Fibroblast of pulmonary artery (primary cell): ENCODE results near the gene CHN1.

ENCODE experiments used
- DNase-seq: peaks from one replicate; pipeline ENCODE4 v3.0.0-alpha.2; 2010; ENCODE audit warnings: low read depth
- H3K4me3 ChIP-seq: replicated peaks from 2 replicates; pipeline ENCODE4 v1.5.1; 2011; ENCODE audit warnings: low read depth, mild to moderate bottlenecking, control low read depth, low read length, moderate library complexity
- CTCF ChIP-seq: IDR thresholded peaks from 2 replicates; pipeline ENCODE4 v1.5.1; 2011; ENCODE audit warnings: mild to moderate bottlenecking, control low read depth, low read length, inconsistent platforms; ENCODE audit errors: missing control alignments

The CHN1 gene

GRCh38 chr2:174775571-174775980 is 229.6 kb downstream of the CHN1 start:
- H3K4me3 ChIP-seq = no peak overlapping the region
- DNase-seq = no peak
- no peak for TF ChIP-seq CTCF

GRCh38 chr2:174774886-174775285 is 230.3 kb downstream of the CHN1 start:
- no peak overlapping the region for H3K4me3 ChIP-seq
- no peak for TF ChIP-seq CTCF
- DNase-seq = no peak

GRCh38 chr2:174773215-174773614 is 232.0 kb downstream of the CHN1 start:
- no peak for TF ChIP-seq CTCF
- DNase-seq = no peak

GRCh38 chr2:174772472-174772801 is 232.7 kb downstream of the CHN1 start:
- H3K4me3 ChIP-seq = no peak overlapping the region
- TF ChIP-seq CTCF = no peak
- DNase-seq = no peak

More at GRCh38 chr2:174773215-174773614, 232.0 kb downstream of the CHN1 start:
- H3K4me3 ChIP-seq = no peak overlapping the region

- H3K4me3 ChIP-seq = no peak overlapping the region
- DNase-seq = peak; percentile 81
- TF ChIP-seq CTCF = peak; percentile 86
Observed at GRCh38 chr2:174771631-174772471, 233.3 kb downstream of the CHN1 start.

- no peak for TF ChIP-seq CTCF
- DNase-seq = no peak
- no peak overlapping the region for H3K4me3 ChIP-seq
Observed at GRCh38 chr2:174771136-174771535, 234.0 kb downstream of the CHN1 start.

- no peak for TF ChIP-seq CTCF
- no peak for DNase-seq
- H3K4me3 ChIP-seq = no peak overlapping the region
Observed at GRCh38 chr2:174768557-174768956, 236.6 kb downstream of the CHN1 start.
